ENCODE results near the gene FTCDNL1. TPM values are rescaled to one million over a fixed set of nuclear protein-coding genes. Genes with fewer than 3 reads are reported as not detected.

The FTCDNL1 gene
- total RNA-seq, 1 donor, result 4.7 TPM

GRCh38 chr2:199779589-199779988 is 71.4 kb downstream of the FTCDNL1 start:
- no peaks in the 10 kb centered on the region for H3K36me3 ChIP-seq (ENCODE audit: insufficient read depth, low read length)
- H3K9me3 ChIP-seq (ENCODE audit: low read depth, low read length), result no peaks in the 10 kb centered on the region
- DNase-seq (ENCODE audit: insufficient read length, low spot score, missing footprints), result no peak
- no peaks in the 10 kb centered on the region for H3K4me1 ChIP-seq (ENCODE audit: insufficient read depth, low read length)
- no peak overlapping the region for H3K27ac ChIP-seq (ENCODE audit: low read depth, low read length)
- TF ChIP-seq CTCF (IDR thresholded peaks at IDR 0.05; ENCODE audit: extremely low read depth, low read depth, low read length), result no peak
- H4K20me1 ChIP-seq (ENCODE audit: insufficient read depth, low read length), result no peaks in the 10 kb centered on the region
- H3K79me2 ChIP-seq (ENCODE audit: insufficient read depth, low read length), result no peaks in the 10 kb centered on the region
- H3K4me2 ChIP-seq (ENCODE audit: insufficient read depth, low read length), result no peak overlapping the region
- no peak overlapping the region for H2AFZ ChIP-seq (ENCODE audit: low read length)
- H3K27me3 ChIP-seq (ENCODE audit: insufficient read depth, low read length), result peaks cover 2% of the 10 kb centered on the region
- no peak overlapping the region for H3K4me3 ChIP-seq (ENCODE audit: insufficient read depth, low read length)

- H3K9me3 ChIP-seq (ENCODE audit: low read depth, low read length), result no peaks in the 10 kb centered on the region
- H4K20me1 ChIP-seq (ENCODE audit: insufficient read depth, low read length), result no peaks in the 10 kb centered on the region
- H3K4me2 ChIP-seq (ENCODE audit: insufficient read depth, low read length), result no peak overlapping the region
- H3K79me2 ChIP-seq (ENCODE audit: insufficient read depth, low read length), result no peaks in the 10 kb centered on the region
- TF ChIP-seq CTCF (IDR thresholded peaks at IDR 0.05; ENCODE audit: extremely low read depth, low read depth, low read length), result no peak
- H3K4me3 ChIP-seq (ENCODE audit: insufficient read depth, low read length), result no peak overlapping the region
- no peaks in the 10 kb centered on the region for H3K4me1 ChIP-seq (ENCODE audit: insufficient read depth, low read length)
- H2AFZ ChIP-seq (ENCODE audit: low read length), result no peak overlapping the region
- peaks cover 2% of the 10 kb centered on the region for H3K27me3 ChIP-seq (ENCODE audit: insufficient read depth, low read length)
- no peak for DNase-seq (ENCODE audit: insufficient read length, low spot score, missing footprints)
- no peak overlapping the region for H3K27ac ChIP-seq (ENCODE audit: low read depth, low read length)
- H3K36me3 ChIP-seq (ENCODE audit: insufficient read depth, low read length), result no peaks in the 10 kb centered on the region
These were observed 72.3 kb downstream of the FTCDNL1 start for GRCh38 chr2:199778655-199779054.

- Histone ChIP-seq H3K27me3 (ENCODE audit: insufficient read depth, low read length) (peaks cover 2% of the 10 kb centered on the region), H3K4me1 (ENCODE audit: insufficient read depth, low read length) (no peaks in the 10 kb centered on the region), H4K20me1 (ENCODE audit: insufficient read depth, low read length) (no peaks in the 10 kb centered on the region), H3K79me2 (ENCODE audit: insufficient read depth, low read length) (no peaks in the 10 kb centered on the region), H3K4me2 (ENCODE audit: insufficient read depth, low read length) (no peak overlapping the region), H3K9me3 (ENCODE audit: low read depth, low read length) (no peaks in the 10 kb centered on the region), H3K27ac (ENCODE audit: low read depth, low read length) (no peak overlapping the region), H3K4me3 (ENCODE audit: insufficient read depth, low read length) (no peak overlapping the region), H3K36me3 (ENCODE audit: insufficient read depth, low read length) (no peaks in the 10 kb centered on the region), H2AFZ (ENCODE audit: low read length) (no peak overlapping the region)
- DNase-seq (ENCODE audit: insufficient read length, low spot score, missing footprints), result no peak
- no peak for TF ChIP-seq CTCF (IDR thresholded peaks at IDR 0.05; ENCODE audit: extremely low read depth, low read depth, low read length)
These were observed 73.1 kb downstream of the FTCDNL1 start for GRCh38 chr2:199777916-199778315.

GRCh38 chr2:199777315-199777714 is 73.7 kb downstream of the FTCDNL1 start:
- H3K36me3 ChIP-seq (ENCODE audit: insufficient read depth, low read length), result no peaks in the 10 kb centered on the region

More at GRCh38 chr2:199777315-199777714, 73.7 kb downstream of the FTCDNL1 start:
- H3K9me3 ChIP-seq (ENCODE audit: low read depth, low read length), result no peaks in the 10 kb centered on the region
- H3K4me2 ChIP-seq (ENCODE audit: insufficient read depth, low read length), result no peak overlapping the region
- TF ChIP-seq CTCF (IDR thresholded peaks at IDR 0.05; ENCODE audit: extremely low read depth, low read depth, low read length), result no peak
- no peaks in the 10 kb centered on the region for H3K79me2 ChIP-seq (ENCODE audit: insufficient read depth, low read length)
- no peaks in the 10 kb centered on the region for H3K4me1 ChIP-seq (ENCODE audit: insufficient read depth, low read length)
- peaks cover 2% of the 10 kb centered on the region for H3K27me3 ChIP-seq (ENCODE audit: insufficient read depth, low read length)
- no peak overlapping the region for H3K27ac ChIP-seq (ENCODE audit: low read depth, low read length)
- no peak overlapping the region for H3K4me3 ChIP-seq (ENCODE audit: insufficient read depth, low read length)
- H4K20me1 ChIP-seq (ENCODE audit: insufficient read depth, low read length), result no peaks in the 10 kb centered on the region
- no peak for DNase-seq (ENCODE audit: insufficient read length, low spot score, missing footprints)
- H2AFZ ChIP-seq (ENCODE audit: low read length), result no peak overlapping the region

All from osteoblast (primary cell).